Activated T-cell treated with anti-CD3 and anti-CD28 coated beads for 24 hours (primary cell): ENCODE measurements around the gene TMEM151B.
A peak's percentile ranks its signal among the peaks of the same experiment; 100 is the strongest.

Source experiments
- DNase-seq: peaks from one replicate; pipeline ENCODE4 v3.0.0-alpha.2; 2020; ENCODE audit warnings: low read depth

TMEM151B gene

GRCh38 chr6:44232676-44233566 is 37.3 kb upstream of the TMEM151B start:
- no peak for DNase-seq

GRCh38 chr6:44233567-44234100 is 36.6 kb upstream of the TMEM151B start:
- DNase-seq = no peak

- DNase-seq = no peak
These were observed 35.9 kb upstream of the TMEM151B start for GRCh38 chr6:44234101-44235025.

GRCh38 chr6:44235269-44235668 is 35.0 kb upstream of the TMEM151B start:
- no peak for DNase-seq

- DNase-seq = no peak
These were observed 34.2 kb upstream of the TMEM151B start for GRCh38 chr6:44235891-44236516.

- peak; percentile 63 for DNase-seq
These were observed 33.0 kb upstream of the TMEM151B start for GRCh38 chr6:44237021-44237812.

GRCh38 chr6:44237813-44238433 is 32.3 kb upstream of the TMEM151B start:
- DNase-seq = peak; percentile 67

- no peak for DNase-seq
These were observed 31.4 kb upstream of the TMEM151B start for GRCh38 chr6:44238687-44239350.

- DNase-seq = no peak
These were observed 26.9 kb upstream of the TMEM151B start for GRCh38 chr6:44243345-44243744.

GRCh38 chr6:44245391-44245911 is 24.8 kb upstream of the TMEM151B start:
- DNase-seq = no peak

- DNase-seq = peak; percentile 84
These were observed 24.2 kb upstream of the TMEM151B start for GRCh38 chr6:44245912-44246662.

- peak; percentile 96 for DNase-seq
These were observed 23.4 kb upstream of the TMEM151B start, which contains the start of gene HSP90AB1 for GRCh38 chr6:44246663-44247337. TSS of gene HSP90AB1 (plus strand) at chr6:44247101. CDS start at chr6:44248630, 1,529 bp downstream.

GRCh38 chr6:44247338-44248302 is 22.6 kb upstream of the TMEM151B start:
- peak; percentile 87 for DNase-seq

- no peak for DNase-seq
These were observed 21.7 kb upstream of the TMEM151B start for GRCh38 chr6:44248579-44248978.

GRCh38 chr6:44249082-44249748 is 21.0 kb upstream of the TMEM151B start:
- no peak for DNase-seq

GRCh38 chr6:44250067-44250717 is 20.1 kb upstream of the TMEM151B start:
- DNase-seq = no peak
